Left ventricle myocardium inferior (tissue), 1 donor: ENCODE data around the gene BTG4. TPM values are rescaled to one million over a fixed set of nuclear protein-coding genes. Genes with fewer than 3 reads are reported as not detected.

Experiments used
- DNase-seq: peaks from one replicate; pipeline ENCODE4 v3.0.0-alpha.2; 2020
- H3K27ac ChIP-seq: fragments of 200-600 bp; replicated peaks from 2 replicates; pipeline ENCODE4 v1.8.0; 2021
- H3K27me3 ChIP-seq: fragments of 200-600 bp; 2 replicates; pipeline ENCODE4 v1.8.0; 2021; ENCODE audit warnings: low read depth
- H3K36me3 ChIP-seq: fragments of 200-600 bp; 2 replicates; pipeline ENCODE4 v1.8.0; 2021
- H3K4me1 ChIP-seq: fragments of 200-600 bp; 2 replicates; pipeline ENCODE4 v1.8.0; 2021
- H3K4me3 ChIP-seq: fragments of 200-600 bp; 2 replicates; pipeline ENCODE4 v1.8.0; 2021; ENCODE audit warnings: mild to moderate bottlenecking, moderate library complexity
- H3K9me3 ChIP-seq: fragments of 200-600 bp; replicated peaks from 2 replicates; pipeline ENCODE4 v1.8.0; 2021
- CTCF ChIP-seq: fragments of 200-600 bp; IDR thresholded peaks from 2 replicates; pipeline ENCODE4 v1.8.0; 2021; ENCODE audit warnings: antibody characterized with exemption, mild to moderate bottlenecking, borderline replicate concordance
- intact Hi-C: fragments of 100-400 bp; cut with micrococcal nuclease; formaldehyde crosslinking; loops from one replicate; pipeline ENCODE4 v1.11.0; 2022
- total RNA-seq: library from RNA; stranded (reverse); fragmentation: NEBNext Ultra II Directional; extraction: Animal tissue kit (Norgen Biotek cat#: 25700); gene quantifications from one replicate; pipeline ENCODE4 v1.2.1, GENCODE V29; 2021
- donor health status: DM: no; HTN: yes; CAD: no; lungs with severe emphysema.

Gene BTG4
- total RNA-seq, 1 donor from 2014 or later = not detected

DNA sequence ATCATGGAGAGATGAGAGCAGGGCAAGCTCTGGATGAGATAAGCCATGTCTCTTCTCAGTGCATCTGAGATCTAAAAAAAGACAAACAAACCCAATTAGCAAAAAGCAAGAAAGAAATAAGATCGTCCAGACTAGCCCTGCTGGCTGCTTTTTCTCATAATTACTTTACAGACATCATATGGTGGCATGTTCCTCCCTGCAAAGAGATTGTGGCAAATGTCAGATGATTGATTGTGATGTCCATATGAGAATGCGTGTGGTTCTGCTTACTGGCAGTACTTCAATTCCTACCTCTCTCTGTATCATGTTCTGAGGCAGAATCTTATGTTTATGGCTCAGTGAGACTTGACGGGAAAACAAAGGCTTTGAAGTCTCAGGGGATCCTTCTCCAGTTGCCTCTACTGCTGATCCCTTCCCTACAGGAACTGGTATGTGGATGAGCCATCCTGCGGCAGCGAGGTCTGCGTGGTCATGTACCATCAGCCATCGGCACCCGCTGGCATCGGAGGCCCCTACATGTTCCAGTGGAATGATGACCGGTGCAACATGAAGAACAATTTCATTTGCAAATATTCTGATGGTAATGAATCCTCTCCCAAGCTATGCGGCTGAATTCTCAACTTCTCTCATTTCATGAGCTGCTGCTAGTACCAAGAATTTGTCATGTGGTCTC lies 37.1 kb upstream of the BTG4 start:
- intact Hi-C loops = no loop called here
- Histone ChIP-seq H3K4me3 (no peak overlapping the region), H3K9me3 (no peaks in the 10 kb centered on the region), H3K27ac (no peak overlapping the region), H3K36me3 (peaks cover 4% of the 10 kb centered on the region), H3K27me3 (no peaks in the 10 kb centered on the region), H3K4me1 (no peaks in the 10 kb centered on the region)
- DNase-seq = no peak
- no peak for TF ChIP-seq CTCF

- Histone ChIP-seq H3K4me1 (no peaks in the 10 kb centered on the region), H3K9me3 (no peaks in the 10 kb centered on the region), H3K27ac (no peak overlapping the region), H3K27me3 (no peaks in the 10 kb centered on the region), H3K36me3 (peaks cover 4% of the 10 kb centered on the region), H3K4me3 (no peak overlapping the region)
- intact Hi-C loops = no loop called here
- no peak for TF ChIP-seq CTCF
- DNase-seq = no peak
Measured at GRCh38 chr11:111548525-111548924, 36.3 kb upstream of the BTG4 start.

GRCh38 chr11:111542606-111543275 lies 30.6 kb upstream of the BTG4 start:
- no peak for TF ChIP-seq CTCF
- Histone ChIP-seq H3K27me3 (peaks cover 29% of the 10 kb centered on the region), H3K9me3 (no peaks in the 10 kb centered on the region), H3K36me3 (no peaks in the 10 kb centered on the region), H3K27ac (no peak overlapping the region), H3K4me1 (peaks cover 31% of the 10 kb centered on the region), H3K4me3 (no peak overlapping the region)
- no peak for DNase-seq
- intact Hi-C loops = no loop called here

DNA sequence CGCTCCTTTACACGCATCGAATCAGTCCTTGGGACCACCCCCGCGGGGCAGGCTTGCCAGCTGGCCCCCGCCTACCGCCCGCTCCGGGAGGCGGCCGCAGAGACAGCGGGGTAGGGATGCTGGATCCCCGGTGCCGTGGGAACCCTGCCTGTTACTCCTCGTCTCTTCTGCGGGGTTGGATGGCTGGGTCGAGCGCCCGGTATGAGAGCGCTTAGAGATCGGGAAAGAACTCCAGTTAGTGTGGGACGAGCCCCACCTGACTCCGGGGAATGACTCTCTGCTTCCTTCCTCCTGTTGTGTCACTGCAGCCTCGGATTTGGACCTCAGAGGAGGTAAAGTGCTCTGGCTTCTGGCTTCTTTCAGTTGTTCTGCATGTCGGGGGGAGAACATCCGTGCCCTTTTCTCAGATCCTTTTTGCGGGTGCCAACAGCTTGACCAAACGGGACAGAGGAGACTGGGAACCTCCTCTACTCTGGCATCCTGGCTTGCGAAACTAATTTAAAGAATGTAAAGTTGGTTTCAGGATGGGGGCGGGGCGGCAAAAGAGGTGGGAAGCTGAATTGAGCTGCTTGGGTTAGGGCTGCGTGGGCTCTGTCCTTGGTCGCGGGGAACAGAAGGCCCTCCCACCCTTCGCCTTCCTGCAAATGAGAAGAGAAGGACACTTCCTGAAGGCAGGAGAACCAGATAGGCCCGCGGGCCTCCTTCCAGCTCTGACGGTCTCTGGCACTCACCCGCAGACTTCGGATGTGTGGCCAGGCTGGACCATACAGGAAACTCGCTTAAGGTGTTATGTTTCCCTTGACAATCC lies 29.3 kb upstream of the BTG4 start:
- Histone ChIP-seq H3K27ac (peak overlapping the region; percentile 75), H3K9me3 (no peaks in the 10 kb centered on the region), H3K4me3 (peak overlapping the region; percentile 72), H3K27me3 (peaks cover 41% of the 10 kb centered on the region), H3K36me3 (no peaks in the 10 kb centered on the region), H3K4me1 (peaks cover 31% of the 10 kb centered on the region)
- intact Hi-C loops = no loop called here
- DNase-seq = peak; percentile 46
- no peak for TF ChIP-seq CTCF

GRCh38 chr11:111540937-111541253 lies 28.7 kb upstream of the BTG4 start:
- H3K4me1 ChIP-seq = peaks cover 31% of the 10 kb centered on the region
- peaks cover 42% of the 10 kb centered on the region for H3K27me3 ChIP-seq
- no peak for DNase-seq
- H3K27ac ChIP-seq = peak overlapping the region; percentile 75
- H3K36me3 ChIP-seq = no peaks in the 10 kb centered on the region
- no peaks in the 10 kb centered on the region for H3K9me3 ChIP-seq
- no peak for TF ChIP-seq CTCF
- intact Hi-C loops = no loop called here
- H3K4me3 ChIP-seq = peak overlapping the region; percentile 72
